SIG-M5 (cell line): Measurements from ENCODE around the gene TBCD.

Source experiments
- DNase-seq: peaks from one replicate; lab custom pipeline; 2025; lab: John Stamatoyannopoulos, UW

Gene TBCD

DNA sequence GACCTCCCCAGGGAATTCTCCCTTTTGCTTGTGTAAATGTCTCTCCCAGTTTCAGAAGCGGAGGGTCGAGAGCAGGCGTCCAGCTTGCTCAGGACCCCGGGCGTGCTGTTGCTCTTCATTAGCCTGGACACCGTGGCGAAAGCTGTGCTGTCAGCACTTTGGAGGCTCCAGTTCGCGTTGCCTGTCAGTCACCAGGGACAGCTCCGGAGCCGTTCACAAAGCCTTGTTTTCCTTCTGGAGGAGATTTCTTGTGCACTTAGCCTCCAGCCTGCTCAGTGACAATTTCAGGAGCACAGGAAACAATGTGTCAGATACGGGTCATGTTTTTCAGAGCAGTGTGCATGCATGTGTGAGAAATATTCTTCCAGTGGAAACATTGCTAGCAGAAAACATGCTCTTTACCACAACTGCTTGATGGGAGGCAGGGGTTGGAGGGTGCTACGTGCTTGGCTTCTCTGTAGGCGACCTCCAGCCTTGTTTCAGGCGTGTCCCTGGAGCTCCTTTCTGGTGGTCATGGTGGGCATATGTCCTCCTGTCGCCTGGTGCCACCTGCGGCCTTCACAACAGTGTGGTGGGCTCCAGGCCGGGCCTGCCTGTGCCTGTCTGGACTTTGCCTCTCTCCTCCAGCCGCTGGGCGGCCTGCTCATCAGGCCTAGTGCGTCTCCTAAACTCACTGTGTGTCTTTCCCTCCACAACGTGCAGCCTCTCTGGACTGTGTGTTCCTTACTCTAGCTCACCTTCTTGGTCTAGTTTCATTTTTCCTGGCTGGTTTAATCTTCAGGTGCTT is 59.0 kb downstream of the TBCD start:
- DNase-seq = no peak

DNA sequence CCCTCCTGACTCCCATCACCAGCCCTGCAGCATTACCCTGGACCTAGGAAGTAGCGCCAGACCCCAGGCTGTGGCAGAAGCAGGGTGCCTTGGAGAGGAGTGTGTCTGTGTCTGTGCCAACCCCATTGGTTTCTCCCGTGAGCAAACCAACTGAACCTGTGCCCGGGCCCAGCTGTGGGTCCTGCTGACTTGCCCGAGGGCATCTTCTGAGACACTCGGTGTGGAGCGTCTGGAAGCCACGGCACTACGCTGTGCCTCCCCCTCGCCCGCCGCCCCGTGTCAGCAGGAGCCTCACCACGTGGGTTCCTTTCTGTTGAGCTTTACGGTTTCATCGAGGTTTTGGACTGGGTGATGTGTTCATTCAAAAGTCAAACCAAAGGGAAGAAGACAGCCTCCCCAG is 60.2 kb downstream of the TBCD start:
- DNase-seq = no peak

DNA sequence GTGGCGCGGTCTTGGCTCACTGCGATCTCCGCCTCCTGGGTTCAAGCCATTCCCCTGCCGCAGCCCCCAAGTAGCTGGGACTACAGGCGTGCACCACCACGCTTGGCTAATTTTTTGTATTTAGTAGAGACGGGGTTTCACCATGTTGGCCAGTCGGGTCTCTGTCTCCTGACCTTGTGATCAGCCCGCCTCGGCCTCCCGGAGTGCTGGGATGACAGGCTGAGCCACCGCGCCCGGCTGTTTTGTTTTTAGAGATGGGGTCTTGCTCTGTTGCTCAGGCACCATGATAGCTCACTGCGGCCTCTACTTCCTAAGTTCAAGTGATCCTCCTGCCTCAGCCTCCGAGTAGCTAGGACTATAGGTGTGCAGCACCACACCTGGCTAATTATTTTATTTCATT is 60.7 kb downstream of the TBCD start:
- DNase-seq = no peak

DNA sequence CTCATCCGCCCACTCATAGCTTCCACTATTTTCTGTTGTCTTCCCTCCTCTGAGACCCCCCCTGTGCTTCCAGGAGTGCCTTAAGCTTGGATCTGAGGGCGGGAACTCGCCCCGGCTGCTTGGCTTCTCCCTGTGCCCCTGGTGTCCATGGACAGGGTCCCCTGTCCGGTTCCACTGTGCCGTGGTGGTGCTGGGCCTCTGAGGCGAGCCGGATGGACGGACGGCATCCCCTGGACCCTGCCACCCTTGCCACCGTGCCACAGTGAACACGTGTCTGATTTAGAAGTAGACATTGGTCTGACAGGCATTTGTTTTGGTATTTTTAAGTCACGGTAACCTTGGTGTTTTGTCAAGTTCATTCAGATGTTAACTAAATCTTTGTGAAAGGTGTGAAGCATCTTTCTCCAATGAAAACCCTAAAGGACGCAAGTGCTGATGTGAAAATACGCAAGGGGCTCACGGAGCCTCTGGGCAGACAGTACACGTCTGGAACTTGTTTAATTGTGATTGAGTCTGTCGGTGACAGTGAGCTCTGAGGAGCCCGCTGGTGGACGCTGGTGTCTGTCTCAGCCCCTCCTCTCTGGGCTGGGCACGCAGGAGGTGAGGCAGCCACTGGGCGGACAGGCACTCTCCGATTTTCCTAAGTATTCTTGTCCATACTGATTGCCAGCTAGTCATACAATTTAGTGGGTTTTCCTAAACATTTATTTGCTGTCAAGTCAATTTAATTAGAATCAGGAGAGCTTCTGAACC is 61.6 kb downstream of the TBCD start:
- no peak for DNase-seq

DNA sequence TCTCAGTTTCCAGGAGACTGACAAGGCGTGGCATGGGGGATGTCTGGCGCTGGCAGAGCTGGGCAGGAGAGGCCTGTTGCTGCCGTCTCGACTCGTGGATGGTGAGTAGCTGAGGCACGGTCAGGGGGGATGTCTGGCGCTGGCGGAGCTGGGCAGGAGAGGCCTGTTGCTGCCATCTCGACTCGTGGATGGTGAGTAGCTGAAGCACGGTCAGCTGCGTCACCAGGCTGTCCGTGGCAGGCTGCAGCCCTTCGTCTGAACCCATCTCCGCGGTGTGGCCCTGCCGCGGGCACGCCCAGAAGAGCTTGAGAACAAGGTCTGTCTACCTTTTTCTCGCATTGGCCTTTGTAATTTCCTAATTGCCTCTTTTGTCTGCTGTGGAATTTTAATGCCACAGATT is 63.0 kb downstream of the TBCD start:
- DNase-seq = no peak

DNA sequence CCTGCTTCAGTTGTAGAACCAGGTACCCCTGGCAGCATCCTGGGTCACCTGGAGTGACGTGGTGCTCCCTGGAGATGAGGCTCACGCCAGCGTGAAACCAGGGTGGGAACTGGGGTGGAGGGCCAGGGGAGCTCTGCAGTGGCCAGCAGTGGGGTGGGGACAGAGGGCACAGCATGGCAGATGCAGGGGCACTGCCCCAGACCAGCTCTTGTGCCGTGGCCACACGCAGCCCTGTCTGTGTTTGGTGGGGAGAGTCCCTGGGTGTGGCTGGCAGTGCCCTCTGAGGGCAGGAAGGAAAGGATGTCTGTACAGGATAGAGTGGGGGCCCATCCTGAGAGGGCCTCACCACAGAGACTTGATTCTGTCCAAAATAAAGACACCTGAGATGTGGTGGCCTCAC is 63.5 kb downstream of the TBCD start:
- DNase-seq = no peak

DNA sequence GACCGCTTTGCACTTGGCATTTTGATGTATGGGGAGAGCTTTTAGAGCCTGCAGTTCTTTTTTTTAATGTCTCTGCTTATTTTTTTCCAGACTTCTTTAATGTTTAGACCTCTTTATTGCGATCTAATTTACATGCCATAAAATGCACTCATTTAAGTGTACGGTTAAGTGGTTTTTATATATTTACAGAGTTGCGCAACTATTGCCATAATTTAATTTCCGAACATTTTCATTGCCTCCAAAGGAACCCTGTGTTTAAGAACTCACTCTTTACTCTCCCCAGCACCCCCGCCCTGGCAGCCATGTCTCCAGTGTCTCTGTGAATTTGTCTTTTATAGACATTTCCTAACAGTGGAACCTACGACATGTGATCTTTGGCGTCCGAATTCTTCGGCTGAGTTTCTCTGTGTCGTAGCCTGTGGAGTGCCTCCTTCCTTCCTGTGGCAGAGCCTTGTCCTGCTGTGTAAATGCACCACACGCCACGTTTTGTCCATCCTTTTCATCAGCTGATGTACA is 64.0 kb downstream of the TBCD start:
- no peak for DNase-seq

DNA sequence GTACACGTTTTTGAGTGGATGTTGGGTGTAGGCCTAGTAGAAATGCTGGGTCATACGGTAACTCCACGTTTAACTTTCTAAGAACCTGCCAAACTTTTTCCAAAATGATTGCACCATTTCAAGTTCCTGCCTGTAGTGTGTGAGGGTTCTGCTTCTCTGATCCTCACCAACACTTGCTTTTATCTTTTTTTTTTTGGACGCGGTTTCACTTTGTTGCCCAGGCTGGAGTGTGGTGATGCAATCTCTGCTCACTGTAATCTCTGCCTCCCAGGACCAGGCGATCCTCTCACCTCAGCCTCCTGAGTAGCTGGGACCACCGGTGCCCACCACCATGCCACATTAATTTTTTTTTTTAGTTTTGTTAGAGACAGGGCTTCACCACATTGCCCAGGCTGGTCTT is 64.5 kb downstream of the TBCD start:
- DNase-seq = no peak

DNA sequence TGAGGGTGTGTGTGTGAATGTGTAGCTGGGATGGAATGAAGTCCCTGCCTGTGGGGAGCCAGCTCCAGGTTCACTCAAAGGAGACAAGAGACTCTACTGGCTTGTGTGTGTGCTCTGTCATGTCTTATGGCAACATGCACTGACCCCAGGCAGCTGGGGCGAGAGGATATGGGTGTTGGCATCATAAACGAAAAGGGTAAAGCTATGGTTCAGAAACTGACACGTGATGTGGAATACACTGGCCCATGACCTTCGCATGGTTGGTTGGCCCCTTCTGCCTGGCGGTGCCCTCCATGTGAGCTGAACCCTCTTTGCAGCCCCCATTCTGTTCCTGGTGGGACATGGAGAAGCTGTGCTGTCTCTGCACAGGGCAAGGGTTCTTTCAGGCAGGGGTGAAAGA is 66.1 kb downstream of the TBCD start:
- no peak for DNase-seq

DNA sequence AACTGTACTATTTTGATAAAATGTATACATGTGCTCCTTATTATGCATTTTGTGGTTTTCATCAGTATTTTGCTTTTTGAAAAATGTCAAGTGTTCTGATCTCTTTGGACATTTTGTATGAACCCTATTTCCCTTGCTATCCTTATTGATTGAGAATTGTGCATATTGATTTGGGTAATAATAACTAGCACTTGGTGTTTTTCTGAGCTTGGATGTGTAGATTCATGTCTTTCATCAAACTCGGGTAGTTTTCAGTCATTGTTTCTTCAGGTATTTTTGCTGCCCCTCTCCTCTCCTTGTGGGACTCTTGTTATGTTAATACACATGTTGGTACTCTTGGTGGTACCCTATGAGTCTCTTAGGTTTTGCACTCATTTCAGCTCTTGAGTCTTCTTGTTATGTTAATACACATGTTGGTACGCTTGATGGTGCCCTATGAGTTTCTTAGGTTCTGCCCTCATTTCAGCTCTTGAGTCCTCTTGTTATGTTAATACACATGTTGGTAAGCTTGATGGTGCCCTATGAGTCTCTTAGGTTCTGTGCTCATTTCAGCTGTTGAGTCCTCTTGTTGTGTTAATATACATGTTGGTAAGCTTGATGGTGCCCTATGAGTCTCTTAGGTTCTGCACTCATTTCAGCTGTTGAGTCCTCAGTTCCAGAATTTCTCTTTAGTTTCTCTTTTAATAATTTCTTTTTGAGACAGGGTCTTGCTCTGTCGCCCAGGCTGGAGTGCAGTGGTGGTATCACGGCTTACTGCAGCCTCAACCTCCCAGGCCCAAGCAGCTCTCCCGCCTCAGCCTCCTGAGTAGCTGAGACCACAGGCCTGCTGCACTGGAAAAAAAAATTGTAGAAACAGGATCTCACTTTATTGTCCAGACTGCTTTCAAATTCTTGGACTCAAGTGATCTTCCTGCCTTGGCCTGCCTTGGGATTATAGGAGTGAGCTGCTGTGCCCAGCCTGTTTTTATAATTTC is 68.7 kb downstream of the TBCD start:
- no peak for DNase-seq

DNA sequence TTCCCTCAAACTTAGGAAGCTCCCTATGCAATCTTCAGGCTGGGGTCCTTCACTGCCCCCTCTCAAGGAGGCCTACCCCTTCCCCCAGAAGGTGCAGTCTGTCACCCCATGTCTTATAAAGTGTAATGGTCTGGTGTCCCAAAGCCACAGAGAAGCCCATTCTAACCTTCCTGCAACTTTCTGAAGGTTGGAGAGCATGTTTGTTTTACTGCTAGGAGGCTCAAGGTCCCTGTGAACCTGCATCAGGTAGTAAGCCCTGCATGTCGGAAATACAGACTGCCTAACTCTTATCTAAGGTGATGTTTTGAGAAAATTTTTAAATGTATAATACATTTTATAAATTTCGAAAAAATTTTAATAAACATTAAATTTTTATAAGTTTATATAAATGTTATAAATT is 69.7 kb downstream of the TBCD start:
- DNase-seq = no peak

DNA sequence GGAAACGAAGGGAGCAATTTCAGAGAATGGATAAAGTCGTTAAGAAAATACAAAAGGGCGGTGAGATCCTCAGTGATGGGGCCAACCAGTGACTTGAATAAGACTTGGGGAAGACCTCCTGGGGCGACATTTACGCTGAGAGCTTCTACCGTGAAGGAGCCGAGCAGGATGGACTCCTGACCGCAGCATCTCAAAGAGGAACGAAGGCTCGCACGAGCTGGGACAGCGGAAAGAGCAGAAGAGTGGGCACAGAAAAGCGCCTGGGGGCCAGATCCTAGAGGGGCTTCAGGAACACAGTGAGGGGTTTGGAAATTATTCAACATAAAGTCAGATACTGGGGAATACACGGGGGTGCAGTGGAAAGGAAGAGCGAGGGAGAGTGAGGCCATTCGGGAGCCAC is 70.4 kb downstream of the TBCD start:
- DNase-seq = no peak

DNA sequence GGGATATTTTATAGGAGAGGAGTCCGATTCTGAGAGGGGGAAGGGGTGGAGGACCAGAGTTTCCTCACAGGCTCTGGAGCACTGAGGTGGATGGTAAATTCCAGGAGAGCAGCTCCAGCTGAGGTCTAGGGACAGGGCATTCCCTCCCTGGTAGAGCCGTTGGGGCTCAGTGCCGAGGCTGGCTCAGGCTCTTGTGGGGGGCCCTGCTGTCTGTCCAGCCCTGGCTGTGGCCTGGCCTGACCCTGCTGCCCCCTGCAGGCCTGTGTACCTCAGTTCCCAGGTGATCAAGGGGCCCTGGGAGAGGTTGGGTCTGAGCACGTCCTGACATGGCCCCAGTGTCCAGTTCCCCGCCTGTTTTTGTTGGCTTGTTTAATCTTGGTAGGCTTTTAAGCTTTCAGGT is 71.1 kb downstream of the TBCD start:
- DNase-seq = no peak

DNA sequence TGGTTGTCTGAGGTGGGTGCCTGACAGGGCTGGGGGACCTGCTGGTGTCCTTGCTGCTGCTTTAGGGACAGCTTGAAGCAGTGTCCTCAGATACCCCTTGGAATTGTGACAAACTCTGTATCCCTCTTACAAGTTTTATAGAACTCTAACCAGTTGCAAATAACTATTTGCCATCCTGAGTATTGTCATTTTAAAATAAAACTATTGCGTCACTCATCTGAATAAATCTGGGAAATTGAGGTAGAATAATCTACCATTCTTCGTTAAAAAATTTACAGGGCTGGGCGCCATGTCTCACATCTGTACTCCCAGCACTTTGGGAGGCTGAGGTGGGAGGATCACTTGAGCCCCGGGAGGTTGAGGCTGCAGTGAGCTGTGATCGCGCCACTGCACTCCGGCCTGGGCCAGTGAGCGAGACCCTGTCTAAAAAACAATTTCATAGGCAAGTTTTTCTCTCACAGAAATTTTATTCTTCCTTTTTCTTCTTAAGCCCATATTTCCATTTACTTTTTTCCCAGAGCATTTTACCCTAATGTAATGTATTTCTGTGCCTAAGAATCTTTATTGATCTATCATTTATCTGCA is 73.8 kb downstream of the TBCD start:
- DNase-seq = no peak

DNA sequence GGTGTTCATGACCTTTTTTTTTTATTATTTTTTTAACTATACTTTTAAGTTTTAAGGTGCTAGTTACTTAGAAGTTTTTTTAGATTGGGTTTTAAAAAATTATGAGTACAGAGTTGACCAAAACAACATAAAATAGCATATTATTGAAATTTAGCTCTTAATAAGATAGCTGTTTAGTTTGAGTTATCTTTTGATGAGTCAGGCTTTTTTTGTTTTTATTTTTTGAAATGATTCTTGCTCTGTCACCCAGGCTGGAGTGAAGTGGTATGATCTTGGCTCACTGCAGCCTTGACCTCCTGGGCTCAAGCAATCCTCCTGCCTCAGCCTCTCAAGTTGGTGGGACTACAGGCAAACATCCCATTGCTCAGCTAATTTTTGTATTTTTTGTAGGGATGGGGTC is 74.3 kb downstream of the TBCD start:
- no peak for DNase-seq

DNA sequence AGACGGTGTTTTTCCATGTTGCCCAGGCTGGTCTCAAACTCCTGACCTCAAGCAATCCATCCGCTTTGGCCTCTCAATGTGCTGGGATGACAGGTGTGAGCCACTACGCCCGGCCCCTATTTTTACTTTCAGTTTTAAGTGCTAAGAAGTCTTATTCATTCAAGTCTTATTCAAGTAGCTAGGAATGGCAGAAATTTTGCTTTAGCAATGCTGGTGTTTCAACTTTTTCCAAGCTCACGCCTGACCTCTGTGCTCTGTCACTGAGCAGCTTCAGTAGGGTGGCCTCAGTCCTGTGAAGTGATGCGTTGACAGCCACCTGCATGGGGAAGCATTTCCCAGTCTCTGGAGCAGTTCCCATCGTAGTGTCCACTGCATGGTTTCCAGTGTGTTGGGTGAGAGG is 75.1 kb downstream of the TBCD start:
- DNase-seq = no peak

DNA sequence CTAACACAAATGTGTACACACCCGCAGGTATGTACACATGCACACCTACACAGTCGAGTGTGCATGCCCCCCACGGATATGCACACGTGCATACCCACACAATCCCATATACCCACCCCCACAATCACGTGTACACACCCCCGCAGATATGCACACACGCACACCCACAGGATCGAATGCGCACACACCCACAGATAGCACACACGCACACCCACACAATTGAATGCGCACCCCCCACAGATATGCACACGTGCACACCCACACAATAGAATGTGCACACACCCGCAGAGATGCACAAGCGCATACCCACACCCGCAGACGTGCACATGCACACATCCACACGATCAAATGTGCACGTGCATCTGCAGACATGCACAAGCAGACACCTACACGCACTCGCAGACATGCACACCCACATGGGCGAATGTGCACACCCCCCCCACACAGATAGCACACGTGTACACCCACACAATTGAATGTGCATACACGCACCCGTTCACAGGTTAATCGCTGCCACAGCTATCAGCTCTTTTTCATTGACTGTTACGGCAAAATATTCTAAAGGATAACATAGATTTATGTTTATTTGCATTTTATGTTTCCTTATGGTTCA is 77.1 kb downstream of the TBCD start:
- no peak for DNase-seq

DNA sequence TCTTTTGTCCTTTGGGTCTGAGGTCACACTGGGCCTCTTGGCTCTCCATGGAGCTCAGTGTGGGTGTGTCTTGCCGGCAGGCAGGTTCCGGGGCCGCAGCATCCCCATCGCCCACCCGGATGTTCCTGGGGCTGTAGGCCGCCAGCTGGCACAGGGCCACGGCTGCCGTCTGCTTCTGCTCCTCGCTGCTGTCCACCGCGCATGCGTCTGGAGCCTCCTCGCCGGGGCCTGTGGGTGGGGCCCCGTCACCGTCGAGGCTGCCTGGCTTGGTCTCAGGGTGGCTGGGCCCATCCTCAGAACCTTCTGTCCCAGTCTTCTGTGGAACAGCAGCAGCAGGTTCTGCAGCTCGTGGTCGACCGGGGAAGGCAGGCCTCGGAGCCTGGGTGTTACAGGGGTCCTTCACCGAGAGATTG is 78.4 kb downstream of the TBCD start:
- no peak for DNase-seq

DNA sequence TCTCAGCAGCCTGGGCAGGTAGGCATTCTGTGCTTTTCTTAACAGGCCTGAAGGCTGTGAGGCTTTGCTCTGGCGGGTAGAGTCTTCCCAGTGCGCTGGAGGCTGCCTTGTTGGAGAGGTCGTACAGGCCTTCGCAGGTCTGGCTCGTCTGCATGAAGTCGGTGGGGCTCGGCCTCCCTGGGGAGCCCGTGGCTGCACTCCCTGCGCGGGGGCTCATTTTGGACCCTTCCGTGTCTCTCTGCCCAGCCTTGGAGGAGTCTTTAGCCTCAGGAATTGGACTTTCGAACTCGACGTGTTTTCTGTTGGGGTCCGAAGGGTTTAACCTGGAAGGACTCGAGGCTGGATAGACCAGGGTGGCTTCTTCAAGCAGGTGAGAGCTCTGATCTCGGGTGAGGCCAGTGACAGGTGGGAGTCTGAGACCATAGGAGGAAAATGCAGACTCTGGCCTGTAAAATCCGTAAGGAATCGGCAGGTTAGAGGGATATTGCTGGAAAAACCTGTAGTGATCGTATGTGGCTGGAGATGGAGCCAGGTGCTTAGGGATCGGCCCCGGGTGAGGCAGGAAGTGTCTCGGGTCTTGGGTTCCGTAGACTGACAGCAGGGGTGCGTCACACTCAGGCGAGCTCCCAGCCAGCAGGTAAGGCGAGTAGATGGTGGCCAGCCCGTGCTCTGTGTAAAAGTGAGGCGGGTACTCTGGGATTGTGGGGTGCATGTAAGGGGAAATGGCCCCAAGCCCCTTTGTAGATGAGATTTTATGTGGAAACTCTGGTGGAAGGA is 79.4 kb downstream of the TBCD start:
- no peak for DNase-seq

DNA sequence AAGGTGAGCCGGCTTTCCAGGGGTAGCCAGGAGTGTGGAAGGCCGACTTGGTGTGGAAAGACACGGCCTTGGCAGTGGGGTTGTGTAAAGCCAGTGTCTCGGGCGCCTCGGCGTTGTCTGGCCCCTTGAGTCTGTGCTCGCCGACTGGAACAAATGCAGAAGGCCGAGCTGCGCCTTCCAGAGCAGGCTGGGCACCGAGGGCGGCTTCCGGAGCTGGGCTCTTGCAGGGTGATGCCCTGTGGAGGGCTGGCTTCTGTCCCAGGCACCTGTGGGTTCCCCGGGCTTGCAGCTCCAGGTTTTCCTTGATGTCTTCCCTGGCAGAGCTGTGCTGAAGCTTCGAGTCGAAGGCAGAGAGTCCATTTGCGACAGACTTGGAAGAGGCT is 79.9 kb downstream of the TBCD start:
- no peak for DNase-seq

DNA sequence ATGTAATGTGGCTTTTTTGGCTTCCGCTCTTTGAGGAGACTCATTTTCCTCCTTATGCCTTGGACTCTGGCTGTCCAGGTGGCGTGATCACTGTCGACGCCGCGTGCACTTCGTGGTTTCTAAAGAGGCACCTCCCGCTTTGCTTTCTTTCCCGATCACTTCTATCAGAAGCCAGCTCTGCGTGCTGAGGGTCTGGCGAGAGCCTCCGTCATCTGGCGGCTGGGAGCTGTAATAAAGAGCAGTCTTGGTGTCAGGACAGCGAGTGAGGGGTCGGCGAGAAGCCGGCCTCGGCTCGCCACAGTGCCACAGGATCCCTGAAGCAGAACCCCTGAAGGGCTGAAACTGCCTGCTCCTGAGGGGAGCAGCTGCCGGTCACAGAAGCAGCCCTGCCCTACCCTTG is 80.5 kb downstream of the TBCD start:
- no peak for DNase-seq
